ENCODE measurements around the gene ABHD3. TPM values are rescaled to one million over a fixed set of nuclear protein-coding genes. Genes with fewer than 3 reads are reported as not detected.
"Not testable (repeated sequence)": the region's sequence is repeated elsewhere in the genome, so short reads cannot be mapped to it uniquely, and the experiment has no call there.

Gene ABHD3
- total RNA-seq, 2 experiments from 2014 or later, result 50.7 to 52.8 TPM

DNA sequence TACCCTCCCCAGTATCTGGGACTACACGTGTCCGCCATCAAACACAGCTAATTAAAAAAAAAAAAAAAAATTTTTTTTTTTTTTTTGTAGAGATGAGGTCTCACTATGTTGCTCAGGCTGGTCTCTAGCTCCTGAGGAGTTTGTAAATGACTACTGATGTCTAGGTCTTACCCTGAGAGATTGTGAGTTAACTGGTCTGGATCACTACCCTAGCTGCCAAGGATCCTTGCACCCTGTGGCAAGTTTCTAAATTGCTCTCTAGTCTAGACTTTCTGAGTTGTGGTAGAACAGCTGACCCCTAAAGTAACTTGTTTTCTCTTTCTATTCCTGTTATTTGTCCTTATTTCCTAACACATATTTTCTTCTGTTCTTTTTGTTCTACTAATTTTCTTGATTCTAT lies 44.5 kb downstream of the ABHD3 start:
- POLR2A ChIA-PET, result no interaction called here
- ATAC-seq (ENCODE audit: low read depth) (no peak), DNase-seq (no peak)
- no peaks in the 10 kb centered on the region for H3K9me3 Mint-ChIP-seq
- H3K4me3 Mint-ChIP-seq, result no peak overlapping the region
- no peaks in the 10 kb centered on the region for H3K27me3 Mint-ChIP-seq
- H3K4me1 Mint-ChIP-seq, result peaks cover 3% of the 10 kb centered on the region
- H3K27ac Mint-ChIP-seq, result no peak overlapping the region
- peaks cover 20% of the 10 kb centered on the region for H3K36me3 Mint-ChIP-seq

- ATAC-seq (ENCODE audit: low read depth) (no peak), DNase-seq (no peak)
- H3K36me3 Mint-ChIP-seq, result peaks cover 36% of the 10 kb centered on the region
- no peak overlapping the region for H3K27ac Mint-ChIP-seq
- H3K4me3 Mint-ChIP-seq, result no peak overlapping the region
- H3K9me3 Mint-ChIP-seq, result no peaks in the 10 kb centered on the region
- H3K4me1 Mint-ChIP-seq, result peaks cover 3% of the 10 kb centered on the region
- POLR2A ChIA-PET, result no interaction called here
- H3K27me3 Mint-ChIP-seq, result no peaks in the 10 kb centered on the region
These were observed 48.2 kb downstream of the ABHD3 start for GRCh38 chr18:21656402-21656801.

DNA sequence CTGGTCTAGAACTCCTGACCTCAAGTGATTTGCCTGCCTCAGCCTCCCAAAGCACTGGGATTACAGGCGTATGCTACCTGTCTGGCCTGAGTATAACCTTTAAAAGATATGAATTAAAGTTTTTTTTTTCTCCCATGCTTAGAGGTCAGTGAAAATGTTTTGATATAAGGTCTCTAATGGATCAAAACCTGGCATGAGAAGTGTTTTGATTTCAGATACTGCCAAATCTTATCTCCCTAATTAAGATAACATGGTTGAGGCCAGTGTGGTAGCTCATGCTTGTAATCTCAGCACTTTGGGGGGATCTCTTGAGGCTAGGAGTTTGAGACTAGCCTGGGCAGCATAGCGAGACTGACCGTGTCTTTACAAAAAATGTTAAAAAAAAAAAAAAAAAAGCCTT lies 51.2 kb downstream of the ABHD3 start:
- H3K27ac Mint-ChIP-seq, result no peak overlapping the region
- ATAC-seq (ENCODE audit: low read depth), result no peak

DNA sequence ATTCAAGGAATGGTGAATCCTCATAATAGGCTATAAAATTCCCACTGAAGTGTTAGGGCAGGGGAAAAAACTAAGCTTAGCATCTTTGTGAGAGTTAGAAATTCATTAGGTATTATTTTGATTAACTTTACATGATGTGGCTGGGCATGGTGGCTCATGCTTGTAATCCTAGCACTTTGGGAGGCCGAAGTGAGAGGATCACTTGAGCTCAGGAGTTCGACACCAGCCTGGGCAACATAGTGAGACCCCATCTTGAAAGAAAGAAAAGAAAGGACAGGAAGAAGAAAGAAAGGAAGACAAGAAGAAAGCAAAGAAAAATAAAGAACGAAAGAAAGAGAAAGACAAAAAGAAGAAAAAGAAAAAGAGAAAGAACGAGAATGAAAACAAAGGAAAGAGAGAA lies 52.5 kb downstream of the ABHD3 start:
- H3K4me1 Mint-ChIP-seq, result no peaks in the 10 kb centered on the region
- no peak overlapping the region for H3K4me3 Mint-ChIP-seq
- POLR2A ChIA-PET, result interaction anchor here (0.6 kb wide), 1 partner anchor 52 kb away, joined by 3 read pairs; no protein-coding TSS in a partner anchor
- H3K9me3 Mint-ChIP-seq, result no peaks in the 10 kb centered on the region
- DNase-seq, result no peak
- peaks cover 31% of the 10 kb centered on the region for H3K36me3 Mint-ChIP-seq
- no peaks in the 10 kb centered on the region for H3K27me3 Mint-ChIP-seq
- no peak for ATAC-seq (ENCODE audit: low read depth)
- H3K27ac Mint-ChIP-seq, result peak overlapping the region; percentile 35

More for the DNA sequence above, 51.2 kb downstream of the ABHD3 start:
- H3K9me3 Mint-ChIP-seq, result no peaks in the 10 kb centered on the region
- DNase-seq, result no peak
- H3K27me3 Mint-ChIP-seq, result no peaks in the 10 kb centered on the region
- no peaks in the 10 kb centered on the region for H3K4me1 Mint-ChIP-seq
- POLR2A ChIA-PET, result interaction anchor here (0.7 kb wide), 1 partner anchor 32 kb away, joined by 3 read pairs; no protein-coding TSS in a partner anchor
- H3K4me3 Mint-ChIP-seq, result no peak overlapping the region
- peaks cover 30% of the 10 kb centered on the region for H3K36me3 Mint-ChIP-seq

GRCh38 chr18:21650311-21650710 lies 54.3 kb downstream of the ABHD3 start:
- DNase-seq (no peak), ATAC-seq (ENCODE audit: low read depth) (no peak)
- POLR2A ChIA-PET, result no interaction called here
- Mint-ChIP-seq H3K4me3 (no peak overlapping the region), H3K9me3 (no peaks in the 10 kb centered on the region), H3K4me1 (no peaks in the 10 kb centered on the region), H3K36me3 (peaks cover 24% of the 10 kb centered on the region), H3K27me3 (no peaks in the 10 kb centered on the region), H3K27ac (no peak overlapping the region)

GRCh38 chr18:21640375-21640774 lies 64.2 kb downstream of the ABHD3 start:
- not testable (repeated sequence) for ATAC-seq (ENCODE audit: low read depth); H3K9me3 Mint-ChIP-seq; H3K4me3 Mint-ChIP-seq; H3K27ac Mint-ChIP-seq; DNase-seq; H3K27me3 Mint-ChIP-seq; H3K4me1 Mint-ChIP-seq
- POLR2A ChIA-PET, result interaction anchor here (0.7 to 1.1 kb wide), 2 partner anchors 9 to 137 kb away, joined by 4 to 6 read pairs; no protein-coding TSS in a partner anchor
- peaks cover 11% of the 10 kb centered on the region for H3K36me3 Mint-ChIP-seq

DNA sequence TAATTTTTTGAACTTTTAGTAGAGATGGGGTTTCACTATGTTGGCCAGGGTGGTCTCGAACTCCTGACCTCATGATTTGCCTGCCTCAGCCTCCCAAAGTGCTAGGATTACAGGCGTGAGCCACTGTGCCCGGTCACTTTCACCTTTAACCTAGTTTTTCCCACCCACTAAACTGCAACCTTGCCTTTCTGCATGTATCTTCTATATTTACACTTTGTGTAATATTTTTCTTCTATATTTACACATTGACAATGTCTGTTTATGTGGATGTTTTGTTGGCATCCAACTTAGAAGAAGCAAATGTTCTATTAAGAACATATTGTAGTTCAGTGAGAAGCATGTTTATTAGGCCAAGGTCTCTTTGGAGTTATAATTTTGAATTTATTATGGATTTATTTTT lies 65.8 kb downstream of the ABHD3 start:
- POLR2A ChIA-PET, result no interaction called here
- Mint-ChIP-seq H3K4me3 (no peak overlapping the region), H3K4me1 (peaks cover 1% of the 10 kb centered on the region), H3K9me3 (no peaks in the 10 kb centered on the region), H3K27ac (no peak overlapping the region), H3K36me3 (peaks cover 11% of the 10 kb centered on the region), H3K27me3 (no peaks in the 10 kb centered on the region)
- ATAC-seq (ENCODE audit: low read depth) (no peak), DNase-seq (no peak)

- H3K27ac Mint-ChIP-seq, result no peak overlapping the region
- H3K9me3 Mint-ChIP-seq, result no peaks in the 10 kb centered on the region
- no peak for ATAC-seq (ENCODE audit: low read depth)
- H3K36me3 Mint-ChIP-seq, result peaks cover 13% of the 10 kb centered on the region
- H3K27me3 Mint-ChIP-seq, result no peaks in the 10 kb centered on the region
- peaks cover 1% of the 10 kb centered on the region for H3K4me1 Mint-ChIP-seq
- POLR2A ChIA-PET, result interaction anchor here (0.6 kb wide), 1 partner anchor 27 kb away, joined by 6 read pairs; no protein-coding TSS in a partner anchor
- H3K4me3 Mint-ChIP-seq, result no peak overlapping the region
- no peak for DNase-seq
These were observed 67.8 kb downstream of the ABHD3 start for GRCh38 chr18:21636769-21637168.

DNA sequence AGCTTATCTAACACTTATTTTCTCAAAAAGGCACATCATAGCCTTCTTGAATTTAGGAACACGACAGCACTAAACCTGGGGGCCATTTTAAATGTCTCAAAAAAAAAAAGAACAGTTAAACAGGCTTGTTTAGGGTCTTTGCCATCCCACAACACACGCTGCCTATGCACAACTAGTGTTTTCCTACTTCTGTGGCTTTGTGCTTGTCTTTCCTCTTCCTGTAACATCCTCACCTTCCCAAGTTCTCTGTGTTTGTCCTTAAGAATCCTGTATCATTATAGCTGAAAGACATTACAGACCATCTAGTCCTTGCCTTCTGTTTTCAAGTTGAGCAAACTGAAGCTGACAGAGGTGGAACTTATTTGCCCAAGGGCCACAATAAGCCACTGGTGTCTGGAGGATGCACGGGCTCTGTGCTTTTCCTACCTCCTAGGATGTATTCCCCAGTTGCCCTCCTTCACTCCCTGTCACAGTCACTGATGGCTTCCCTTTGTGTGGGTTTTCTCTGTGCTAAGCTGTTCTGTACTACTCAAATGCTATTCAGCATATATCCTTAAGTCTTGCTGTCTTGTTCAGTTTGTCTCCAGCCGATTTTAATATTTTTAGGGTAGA lies 69.9 kb downstream of the ABHD3 start:
- no peak overlapping the region for H3K4me3 Mint-ChIP-seq
- ATAC-seq (ENCODE audit: low read depth), result no peak
- H3K27me3 Mint-ChIP-seq, result no peaks in the 10 kb centered on the region
- peaks cover 1% of the 10 kb centered on the region for H3K4me1 Mint-ChIP-seq
- no peaks in the 10 kb centered on the region for H3K9me3 Mint-ChIP-seq
- H3K36me3 Mint-ChIP-seq, result peaks cover 20% of the 10 kb centered on the region
- POLR2A ChIA-PET, result no interaction called here
- H3K27ac Mint-ChIP-seq, result no peak overlapping the region
- no peak for DNase-seq

DNA sequence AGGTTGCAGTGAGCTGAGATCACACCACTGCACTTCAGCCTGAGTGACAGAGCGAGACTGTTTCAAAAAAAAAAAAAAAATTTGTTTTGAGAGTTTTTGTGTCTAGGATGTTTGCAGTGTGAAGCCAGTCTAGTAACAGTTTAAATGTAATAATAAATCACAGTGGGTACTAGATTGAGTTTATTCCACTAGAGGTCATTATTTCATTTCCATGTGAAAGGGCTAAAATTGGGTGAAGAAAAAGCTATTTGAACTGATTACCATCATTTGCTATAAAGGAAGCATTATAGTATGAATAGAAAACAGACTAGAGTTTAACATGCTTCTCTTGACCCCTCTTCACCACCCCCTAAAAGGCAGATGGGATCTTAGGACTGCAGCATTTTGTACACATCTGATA lies 72.2 kb downstream of the ABHD3 start:
- POLR2A ChIA-PET, result interaction anchor here (1.0 kb wide), 1 partner anchor 32 kb away, joined by 3 read pairs; the partner anchor contains the start of gene ESCO1
- ATAC-seq (ENCODE audit: low read depth) (no peak), DNase-seq (no peak)
- Mint-ChIP-seq H3K36me3 (peaks cover 27% of the 10 kb centered on the region), H3K4me3 (no peak overlapping the region), H3K9me3 (no peaks in the 10 kb centered on the region), H3K27me3 (no peaks in the 10 kb centered on the region), H3K27ac (no peak overlapping the region), H3K4me1 (peaks cover 13% of the 10 kb centered on the region)

GRCh38 chr18:21629089-21629832 lies 75.3 kb downstream of the ABHD3 start:
- no peaks in the 10 kb centered on the region for H3K9me3 Mint-ChIP-seq
- H3K36me3 Mint-ChIP-seq, result peaks cover 32% of the 10 kb centered on the region
- no peak for ATAC-seq (ENCODE audit: low read depth)
- peaks cover 15% of the 10 kb centered on the region for H3K4me1 Mint-ChIP-seq
- peak overlapping the region; percentile 77 for H3K27ac Mint-ChIP-seq
- no peaks in the 10 kb centered on the region for H3K27me3 Mint-ChIP-seq
- POLR2A ChIA-PET, result interaction anchor here (2.3 kb wide), 1 partner anchor 17 kb away, joined by 7 read pairs; the partner anchor contains the start of gene SNRPD1
- no peak for DNase-seq
- peak overlapping the region; percentile 39 for H3K4me3 Mint-ChIP-seq

DNA sequence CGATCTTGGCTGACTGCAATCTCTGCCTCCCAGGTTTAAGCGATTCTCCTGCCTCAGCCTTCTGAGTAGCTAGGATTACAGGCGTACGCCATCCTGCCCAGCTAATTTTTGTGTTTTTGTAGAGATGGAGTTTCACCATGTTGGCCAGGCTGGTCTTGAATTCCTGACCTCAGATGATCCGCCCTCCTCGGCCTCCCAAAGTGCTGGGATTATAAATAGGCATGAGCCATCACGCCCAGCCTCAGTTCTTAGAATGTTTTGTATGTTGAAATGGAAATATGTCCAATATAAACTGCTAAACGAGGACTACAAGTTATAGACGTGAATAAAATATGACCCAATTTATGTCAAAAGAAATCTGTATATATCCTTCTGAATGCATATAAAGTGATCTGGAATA lies 82.9 kb downstream of the ABHD3 start:
- H3K36me3 Mint-ChIP-seq, result peaks cover 29% of the 10 kb centered on the region
- H3K4me1 Mint-ChIP-seq; H3K9me3 Mint-ChIP-seq; DNase-seq; H3K27me3 Mint-ChIP-seq; POLR2A ChIA-PET; H3K4me3 Mint-ChIP-seq; H3K27ac Mint-ChIP-seq; ATAC-seq (ENCODE audit: low read depth): not testable (repeated sequence)

GRCh38 chr18:21612125-21613039 lies 92.2 kb downstream of the ABHD3 start, which contains the start of gene SNRPD1:
SNRPD1 (plus strand) TSS chr18:21612314; CDS start chr18:21612430, 116 bp downstream.
- DNase-seq (peak; percentile 96), ATAC-seq (ENCODE audit: low read depth) (peak; percentile 97)
- POLR2A ChIA-PET, result interaction anchor here (0.7 to 7.4 kb wide), 8 partner anchors 11 to 1124 kb away, joined by 3 to 95 read pairs (median 8); partner anchors contain the start of genes ABHD3, ESCO1 and MIB1
- H3K4me3 Mint-ChIP-seq, result peak within 1 kb of the TSS; percentile 100
- H3K9me3 Mint-ChIP-seq, result no peaks in the 10 kb centered on the region
- peaks cover 25% of the 10 kb centered on the region for H3K4me1 Mint-ChIP-seq
- peak within 1 kb of the TSS; percentile 100 for H3K27ac Mint-ChIP-seq
- peaks cover 21% of the 10 kb centered on the region for H3K36me3 Mint-ChIP-seq
- H3K27me3 Mint-ChIP-seq, result no peaks in the 10 kb centered on the region

Data from activated naive CD8-positive, alpha-beta T cell treated with anti-CD3 and anti-CD28 coated beads, Interleukin-2, amount 10 ng/mL, durations not matched to agents 7 days and 5 days (primary cell).